A549 (cell line): ENCODE results near the gene STOX1.

Experiments
- BHLHE40 ChIP-seq: IDR thresholded peaks from 2 replicates; pipeline ENCODE4 v1.6.1; 2012; ENCODE audit warnings: low read depth, low read length, inconsistent platforms
- EHMT2 ChIP-seq: fragments of 200-600 bp; sonication (generic); IDR thresholded peaks from 2 replicates; pipeline ENCODE4 v1.6.1; 2016; ENCODE audit warnings: antibody characterized with exemption, low read depth, mild to moderate bottlenecking, moderate library complexity
- EP300 ChIP-seq, 2 experiments: fragments of >200 bp; sonication (Bioruptor Twin); formaldehyde crosslinking; IDR thresholded peaks; 2 replicates in 1 of 2; 3 replicates in 1 of 2; pipeline ENCODE4 v1.6.1; 2016 to 2017
- GATA3 ChIP-seq: IDR thresholded peaks from 2 replicates; pipeline ENCODE4 v1.6.1; 2012; ENCODE audit warnings: borderline replicate concordance
- JUN ChIP-seq, 2 experiments: fragments of >200 bp; sonication (Bioruptor Twin); formaldehyde crosslinking; IDR thresholded peaks; 2 replicates in 1 of 2; 3 replicates in 1 of 2; pipeline ENCODE4 v1.6.1; 2016 to 2017
- MAFK ChIP-seq: fragments of 450-650 bp; IDR thresholded peaks from 2 replicates; pipeline ENCODE4 v1.6.1; 2014; ENCODE audit not compliant: partially characterized antibody
- SMC3 ChIP-seq: fragments of >200 bp; sonication (Bioruptor Twin); formaldehyde crosslinking; IDR thresholded peaks from 3 replicates; pipeline ENCODE4 v1.6.1; 2018; ENCODE audit warnings: inconsistent platforms
- TF ChIP-seq, protein P1 (sequence below): fragments of 150-350 bp; IDR thresholded peaks from 2 replicates; pipeline ENCODE4 v1.6.1; 2014; ENCODE audit warnings: low read depth, mild to moderate bottlenecking, low read length
- TF ChIP-seq, protein P2 (sequence below): IDR thresholded peaks from 2 replicates; pipeline ENCODE4 v1.6.1; 2012
- TF ChIP-seq, protein P3 (sequence below): fragments of >200 bp; sonication (Bioruptor Twin); formaldehyde crosslinking; IDR thresholded peaks from 3 replicates; pipeline ENCODE4 v1.5.1; 2016
- TF ChIP-seq, protein P4 (sequence below): fragments of 200-600 bp; sonication (generic); IDR thresholded peaks from 2 replicates; pipeline ENCODE4 v1.6.1; 2016; ENCODE audit warnings: antibody characterized with exemption, mild to moderate bottlenecking, moderate library complexity
- TF ChIP-seq, protein P5 (sequence below): IDR thresholded peaks from 2 replicates; pipeline ENCODE4 v1.6.1; 2012

- TF ChIP-seq EHMT2, result no peak
- TF ChIP-seq JUN (IDR thresholded peaks at IDR 0.05), result no peak
- TF ChIP-seq, protein P1, sequence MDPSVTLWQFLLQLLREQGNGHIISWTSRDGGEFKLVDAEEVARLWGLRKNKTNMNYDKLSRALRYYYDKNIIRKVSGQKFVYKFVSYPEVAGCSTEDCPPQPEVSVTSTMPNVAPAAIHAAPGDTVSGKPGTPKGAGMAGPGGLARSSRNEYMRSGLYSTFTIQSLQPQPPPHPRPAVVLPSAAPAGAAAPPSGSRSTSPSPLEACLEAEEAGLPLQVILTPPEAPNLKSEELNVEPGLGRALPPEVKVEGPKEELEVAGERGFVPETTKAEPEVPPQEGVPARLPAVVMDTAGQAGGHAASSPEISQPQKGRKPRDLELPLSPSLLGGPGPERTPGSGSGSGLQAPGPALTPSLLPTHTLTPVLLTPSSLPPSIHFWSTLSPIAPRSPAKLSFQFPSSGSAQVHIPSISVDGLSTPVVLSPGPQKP, result no peak
- TF ChIP-seq, protein P2, sequence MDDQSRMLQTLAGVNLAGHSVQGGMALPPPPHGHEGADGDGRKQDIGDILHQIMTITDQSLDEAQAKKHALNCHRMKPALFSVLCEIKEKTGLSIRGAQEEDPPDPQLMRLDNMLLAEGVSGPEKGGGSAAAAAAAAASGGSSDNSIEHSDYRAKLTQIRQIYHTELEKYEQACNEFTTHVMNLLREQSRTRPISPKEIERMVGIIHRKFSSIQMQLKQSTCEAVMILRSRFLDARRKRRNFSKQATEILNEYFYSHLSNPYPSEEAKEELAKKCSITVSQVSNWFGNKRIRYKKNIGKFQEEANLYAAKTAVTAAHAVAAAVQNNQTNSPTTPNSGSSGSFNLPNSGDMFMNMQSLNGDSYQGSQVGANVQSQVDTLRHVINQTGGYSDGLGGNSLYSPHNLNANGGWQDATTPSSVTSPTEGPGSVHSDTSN, result no peak
- TF ChIP-seq, protein P3, sequence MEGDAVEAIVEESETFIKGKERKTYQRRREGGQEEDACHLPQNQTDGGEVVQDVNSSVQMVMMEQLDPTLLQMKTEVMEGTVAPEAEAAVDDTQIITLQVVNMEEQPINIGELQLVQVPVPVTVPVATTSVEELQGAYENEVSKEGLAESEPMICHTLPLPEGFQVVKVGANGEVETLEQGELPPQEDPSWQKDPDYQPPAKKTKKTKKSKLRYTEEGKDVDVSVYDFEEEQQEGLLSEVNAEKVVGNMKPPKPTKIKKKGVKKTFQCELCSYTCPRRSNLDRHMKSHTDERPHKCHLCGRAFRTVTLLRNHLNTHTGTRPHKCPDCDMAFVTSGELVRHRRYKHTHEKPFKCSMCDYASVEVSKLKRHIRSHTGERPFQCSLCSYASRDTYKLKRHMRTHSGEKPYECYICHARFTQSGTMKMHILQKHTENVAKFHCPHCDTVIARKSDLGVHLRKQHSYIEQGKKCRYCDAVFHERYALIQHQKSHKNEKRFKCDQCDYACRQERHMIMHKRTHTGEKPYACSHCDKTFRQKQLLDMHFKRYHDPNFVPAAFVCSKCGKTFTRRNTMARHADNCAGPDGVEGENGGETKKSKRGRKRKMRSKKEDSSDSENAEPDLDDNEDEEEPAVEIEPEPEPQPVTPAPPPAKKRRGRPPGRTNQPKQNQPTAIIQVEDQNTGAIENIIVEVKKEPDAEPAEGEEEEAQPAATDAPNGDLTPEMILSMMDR, result no peak
- TF ChIP-seq GATA3, result no peak
- no peak for TF ChIP-seq EP300 (IDR thresholded peaks at IDR 0.05)
- TF ChIP-seq SMC3, result no peak
- TF ChIP-seq, protein P4, sequence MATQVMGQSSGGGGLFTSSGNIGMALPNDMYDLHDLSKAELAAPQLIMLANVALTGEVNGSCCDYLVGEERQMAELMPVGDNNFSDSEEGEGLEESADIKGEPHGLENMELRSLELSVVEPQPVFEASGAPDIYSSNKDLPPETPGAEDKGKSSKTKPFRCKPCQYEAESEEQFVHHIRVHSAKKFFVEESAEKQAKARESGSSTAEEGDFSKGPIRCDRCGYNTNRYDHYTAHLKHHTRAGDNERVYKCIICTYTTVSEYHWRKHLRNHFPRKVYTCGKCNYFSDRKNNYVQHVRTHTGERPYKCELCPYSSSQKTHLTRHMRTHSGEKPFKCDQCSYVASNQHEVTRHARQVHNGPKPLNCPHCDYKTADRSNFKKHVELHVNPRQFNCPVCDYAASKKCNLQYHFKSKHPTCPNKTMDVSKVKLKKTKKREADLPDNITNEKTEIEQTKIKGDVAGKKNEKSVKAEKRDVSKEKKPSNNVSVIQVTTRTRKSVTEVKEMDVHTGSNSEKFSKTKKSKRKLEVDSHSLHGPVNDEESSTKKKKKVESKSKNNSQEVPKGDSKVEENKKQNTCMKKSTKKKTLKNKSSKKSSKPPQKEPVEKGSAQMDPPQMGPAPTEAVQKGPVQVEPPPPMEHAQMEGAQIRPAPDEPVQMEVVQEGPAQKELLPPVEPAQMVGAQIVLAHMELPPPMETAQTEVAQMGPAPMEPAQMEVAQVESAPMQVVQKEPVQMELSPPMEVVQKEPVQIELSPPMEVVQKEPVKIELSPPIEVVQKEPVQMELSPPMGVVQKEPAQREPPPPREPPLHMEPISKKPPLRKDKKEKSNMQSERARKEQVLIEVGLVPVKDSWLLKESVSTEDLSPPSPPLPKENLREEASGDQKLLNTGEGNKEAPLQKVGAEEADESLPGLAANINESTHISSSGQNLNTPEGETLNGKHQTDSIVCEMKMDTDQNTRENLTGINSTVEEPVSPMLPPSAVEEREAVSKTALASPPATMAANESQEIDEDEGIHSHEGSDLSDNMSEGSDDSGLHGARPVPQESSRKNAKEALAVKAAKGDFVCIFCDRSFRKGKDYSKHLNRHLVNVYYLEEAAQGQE, result no peak
- no peak for TF ChIP-seq BHLHE40
- TF ChIP-seq, protein P5, sequence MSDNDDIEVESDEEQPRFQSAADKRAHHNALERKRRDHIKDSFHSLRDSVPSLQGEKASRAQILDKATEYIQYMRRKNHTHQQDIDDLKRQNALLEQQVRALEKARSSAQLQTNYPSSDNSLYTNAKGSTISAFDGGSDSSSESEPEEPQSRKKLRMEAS, result no peak
- TF ChIP-seq MAFK, result no peak
Observed at GRCh38 chr10:68848806-68849205, 21.5 kb downstream of the STOX1 start.
